Type B pancreatic cell (in vitro differentiated cells): ENCODE data around the gene TFAP2D. TPM values are rescaled to one million over a fixed set of nuclear protein-coding genes. Genes with fewer than 3 reads are reported as not detected.

Experiments used
- DNase-seq: peaks from one replicate; pipeline ENCODE4 v3.0.0; 2021; ENCODE audit warnings: mixed read lengths; ENCODE audit not compliant: unreplicated experiment; ENCODE audit errors: extremely low spot score
- H3K27ac Mint-ChIP-seq: 2 replicates; pipeline ENCODE4 v1.8.0; 2021; ENCODE audit warnings: mild to moderate bottlenecking, mixed read lengths
- H3K27me3 Mint-ChIP-seq: 2 replicates; pipeline ENCODE4 v1.8.0; 2021; ENCODE audit warnings: mixed read lengths
- H3K36me3 Mint-ChIP-seq: 2 replicates; pipeline ENCODE4 v1.8.0; 2021; ENCODE audit warnings: mixed read lengths
- H3K4me1 Mint-ChIP-seq: one replicate; pipeline ENCODE4 v1.8.0; 2021; ENCODE audit warnings: mixed read lengths; ENCODE audit not compliant: unreplicated experiment
- H3K4me3 Mint-ChIP-seq: 2 replicates; pipeline ENCODE4 v1.8.0; 2021; ENCODE audit warnings: mild to moderate bottlenecking, mixed read lengths
- H3K9me3 Mint-ChIP-seq: 2 replicates; pipeline ENCODE4 v1.8.0; 2021; ENCODE audit warnings: mixed read lengths
- CTCF ChIP-seq: fragments of 200-600 bp; sonication (generic); conservative IDR thresholded peaks from 2 replicates; pipeline ENCODE4 v1.5.0; 2021; ENCODE audit warnings: antibody characterized with exemption, mild to moderate bottlenecking
- total RNA-seq: library from RNA; stranded (reverse); gene quantifications from 2 replicates; pipeline ENCODE4 v1.2.1, GENCODE V29; 2021; ENCODE audit warnings: low replicate concordance

The TFAP2D gene
- total RNA-seq, 1 donor from 2014 or later, result not detected

- Mint-ChIP-seq H3K9me3 (no peaks in the 10 kb centered on the region), H3K4me3 (no peak overlapping the region), H3K27ac (no peak overlapping the region), H3K27me3 (peaks cover 50% of the 10 kb centered on the region), H3K4me1 (no peaks in the 10 kb centered on the region), H3K36me3 (no peaks in the 10 kb centered on the region)
- DNase-seq, result no peak
- TF ChIP-seq CTCF, result no peak
These were observed 21.4 kb upstream of the TFAP2D start for GRCh38 chr6:50691814-50692495.

GRCh38 chr6:50698546-50698945, 14.8 kb upstream of the TFAP2D start:
- no peak overlapping the region for H3K4me3 Mint-ChIP-seq
- no peak for TF ChIP-seq CTCF
- H3K36me3 Mint-ChIP-seq, result no peaks in the 10 kb centered on the region
- no peaks in the 10 kb centered on the region for H3K9me3 Mint-ChIP-seq
- no peaks in the 10 kb centered on the region for H3K4me1 Mint-ChIP-seq
- H3K27me3 Mint-ChIP-seq, result peaks cover 75% of the 10 kb centered on the region
- no peak for DNase-seq
- H3K27ac Mint-ChIP-seq, result no peak overlapping the region

GRCh38 chr6:50699051-50699775, 14.1 kb upstream of the TFAP2D start:
- Mint-ChIP-seq H3K4me1 (no peaks in the 10 kb centered on the region), H3K9me3 (no peaks in the 10 kb centered on the region), H3K27ac (no peak overlapping the region), H3K27me3 (peaks cover 75% of the 10 kb centered on the region), H3K36me3 (no peaks in the 10 kb centered on the region), H3K4me3 (no peak overlapping the region)
- no peak for TF ChIP-seq CTCF
- DNase-seq, result no peak

GRCh38 chr6:50706575-50706974, 6.8 kb upstream of the TFAP2D start:
- no peaks in the 10 kb centered on the region for H3K36me3 Mint-ChIP-seq
- no peak for DNase-seq
- no peak overlapping the region for H3K27ac Mint-ChIP-seq
- no peak overlapping the region for H3K4me3 Mint-ChIP-seq
- no peaks in the 10 kb centered on the region for H3K9me3 Mint-ChIP-seq
- no peak for TF ChIP-seq CTCF
- H3K27me3 Mint-ChIP-seq, result peaks cover 100% of the 10 kb centered on the region
- no peaks in the 10 kb centered on the region for H3K4me1 Mint-ChIP-seq

GRCh38 chr6:50707191-50707590, 6.1 kb upstream of the TFAP2D start:
- no peaks in the 10 kb centered on the region for H3K36me3 Mint-ChIP-seq
- no peak overlapping the region for H3K4me3 Mint-ChIP-seq
- no peak overlapping the region for H3K27ac Mint-ChIP-seq
- DNase-seq, result no peak
- no peaks in the 10 kb centered on the region for H3K9me3 Mint-ChIP-seq
- no peaks in the 10 kb centered on the region for H3K4me1 Mint-ChIP-seq
- peaks cover 100% of the 10 kb centered on the region for H3K27me3 Mint-ChIP-seq
- no peak for TF ChIP-seq CTCF
